Measurements from ENCODE around the gene TTC23L. TPM values are rescaled to one million over a fixed set of nuclear protein-coding genes. Genes with fewer than 3 reads are reported as not detected.

Gene TTC23L
- polyA plus RNA-seq, 1 experiment = not detected

GRCh38 chr5:34892414-34892813, 53.5 kb downstream of the TTC23L start:
- Histone ChIP-seq H3K36me3 (ENCODE audit: control insufficient read depth, insufficient read depth, low read length) (no peaks in the 10 kb centered on the region), H3K4me3 (ENCODE audit: low read depth, low read length) (no peak overlapping the region), H3K27me3 (ENCODE audit: control insufficient read depth, insufficient read depth, low read length) (no peaks in the 10 kb centered on the region)
- no peak for DNase-seq (ENCODE audit: low read depth)
- TF ChIP-seq CTCF (IDR thresholded peaks at IDR 0.05; ENCODE audit: insufficient read depth, low read depth, low read length) = no peak
- CTCF ChIA-PET = interaction anchor here (0.9 to 5.5 kb wide), 3 partner anchors 51 to 417 kb away, joined by 3 to 38 read pairs (median 8); no protein-coding TSS in a partner anchor
- POLR2A ChIA-PET = no interaction called here

- TF ChIP-seq CTCF (IDR thresholded peaks at IDR 0.05; ENCODE audit: insufficient read depth, low read depth, low read length) = no peak
- Histone ChIP-seq H3K4me3 (ENCODE audit: low read depth, low read length) (no peak overlapping the region), H3K36me3 (ENCODE audit: control insufficient read depth, insufficient read depth, low read length) (no peaks in the 10 kb centered on the region), H3K27me3 (ENCODE audit: control insufficient read depth, insufficient read depth, low read length) (no peaks in the 10 kb centered on the region)
- no peak for DNase-seq (ENCODE audit: low read depth)
- ChIA-PET CTCF (interaction anchor here (1.3 to 5.5 kb wide), 3 partner anchors 8 to 409 kb away, joined by 4 to 38 read pairs (median 5); no protein-coding TSS in a partner anchor), POLR2A (interaction anchor here (0.7 kb wide), 1 partner anchor 242 kb away, joined by 3 read pairs; no protein-coding TSS in a partner anchor)
Measured at GRCh38 chr5:34894716-34895115, 55.8 kb downstream of the TTC23L start.

- Histone ChIP-seq H3K36me3 (ENCODE audit: control insufficient read depth, insufficient read depth, low read length) (no peaks in the 10 kb centered on the region), H3K4me3 (ENCODE audit: low read depth, low read length) (no peak overlapping the region), H3K27me3 (ENCODE audit: control insufficient read depth, insufficient read depth, low read length) (no peaks in the 10 kb centered on the region)
- no peak for TF ChIP-seq CTCF (IDR thresholded peaks at IDR 0.05; ENCODE audit: insufficient read depth, low read depth, low read length)
- POLR2A ChIA-PET = no interaction called here
- CTCF ChIA-PET = interaction anchor here (0.6 to 5.5 kb wide), 6 partner anchors 10 to 421 kb away, joined by 3 to 38 read pairs (median 4); no protein-coding TSS in a partner anchor
- DNase-seq (ENCODE audit: low read depth) = no peak
Measured at GRCh38 chr5:34895641-34896419, 56.9 kb downstream of the TTC23L start.

- POLR2A ChIA-PET = interaction anchor here (0.7 kb wide), 1 partner anchor 233 kb away, joined by 3 read pairs; no protein-coding TSS in a partner anchor
- no peaks in the 10 kb centered on the region for H3K27me3 ChIP-seq (ENCODE audit: control insufficient read depth, insufficient read depth, low read length)
- H3K4me3 ChIP-seq (ENCODE audit: low read depth, low read length) = no peak overlapping the region
- peaks cover 2% of the 10 kb centered on the region; the same call in 1 of the 2 replicates for H3K36me3 ChIP-seq (ENCODE audit: control insufficient read depth, insufficient read depth, low read length)
- no peak for DNase-seq (ENCODE audit: low read depth)
- no peak for TF ChIP-seq CTCF (IDR thresholded peaks at IDR 0.05; ENCODE audit: insufficient read depth, low read depth, low read length)
- CTCF ChIA-PET = interaction anchor here (0.7 to 3.2 kb wide), 26 partner anchors 8 to 426 kb away, joined by 3 to 67 read pairs (median 4); no protein-coding TSS in a partner anchor
Measured at GRCh38 chr5:34897646-34898045, 58.7 kb downstream of the TTC23L start.

- Histone ChIP-seq H3K36me3 (ENCODE audit: control insufficient read depth, insufficient read depth, low read length) (peaks cover 2% of the 10 kb centered on the region; the same call in 1 of the 2 replicates), H3K27me3 (ENCODE audit: control insufficient read depth, insufficient read depth, low read length) (no peaks in the 10 kb centered on the region), H3K4me3 (ENCODE audit: low read depth, low read length) (no peak overlapping the region)
- peak; percentile 7 for DNase-seq (ENCODE audit: low read depth)
- CTCF ChIA-PET = interaction anchor here (0.6 to 3.2 kb wide), 31 partner anchors 9 to 443 kb away, joined by 3 to 67 read pairs (median 4); no protein-coding TSS in a partner anchor
- POLR2A ChIA-PET = interaction anchor here (0.7 kb wide), 1 partner anchor 234 kb away, joined by 3 read pairs; no protein-coding TSS in a partner anchor
- TF ChIP-seq CTCF (IDR thresholded peaks at IDR 0.05; ENCODE audit: insufficient read depth, low read depth, low read length) = peak; percentile 87
Measured at GRCh38 chr5:34898258-34898895, 59.4 kb downstream of the TTC23L start.
